SK-MEL-5 (cell line): ENCODE results near the gene SLC38A8. TPM values are rescaled to one million over a fixed set of nuclear protein-coding genes. Genes with fewer than 3 reads are reported as not detected.

Experiments
- DNase-seq: peaks from one replicate; pipeline ENCODE4 v3.0.0-alpha.2; 2016; ENCODE audit warnings: low read depth, low spot score
- in situ Hi-C: cut with HindIII; loops from 2 replicates; pipeline ENCODE4 v1.10.0; 2016; ENCODE audit warnings: low sequenced_read_pairs, high pct_unique_total_duplicates, low pct_unique_long_range_greater_than_20kb
- total RNA-seq: library from RNA; depleted of rRNA; stranded (reverse); fragments of >200 nt; shearing (Covaris generic); gene quantifications from 2 replicates; pipeline ENCODE4 v1.2.3, GENCODE V29; 2014

The SLC38A8 gene
- total RNA-seq, 1 experiment from 2014 or later = 9.0 TPM

GRCh38 chr16:83994087-83994486 lies 48.5 kb downstream of the SLC38A8 start:
- in situ Hi-C loops = no loop called here
- DNase-seq = peak; percentile 22

- in situ Hi-C loops = no loop called here
- peak; percentile 28 for DNase-seq
These were observed 50.0 kb downstream of the SLC38A8 start for GRCh38 chr16:83992624-83993023.

- DNase-seq = no peak
- in situ Hi-C loops = no loop called here
These were observed 52.1 kb downstream of the SLC38A8 start for GRCh38 chr16:83990492-83990891.

GRCh38 chr16:83989300-83989699 lies 53.3 kb downstream of the SLC38A8 start:
- in situ Hi-C loops = no loop called here
- no peak for DNase-seq

- no peak for DNase-seq
- in situ Hi-C loops = no loop called here
These were observed 59.1 kb downstream of the SLC38A8 start for GRCh38 chr16:83983491-83983890.

- in situ Hi-C loops = no loop called here
- DNase-seq = no peak
These were observed 60.8 kb downstream of the SLC38A8 start for GRCh38 chr16:83981799-83982198.

GRCh38 chr16:83980794-83981193 lies 61.8 kb downstream of the SLC38A8 start:
- no peak for DNase-seq
- in situ Hi-C loops = no loop called here

- no peak for DNase-seq
- in situ Hi-C loops = no loop called here
These were observed 63.2 kb downstream of the SLC38A8 start for GRCh38 chr16:83979441-83979840.

GRCh38 chr16:83978401-83978904 lies 64.1 kb downstream of the SLC38A8 start:
- DNase-seq = no peak
- in situ Hi-C loops = no loop called here

GRCh38 chr16:83977056-83977815 lies 65.4 kb downstream of the SLC38A8 start:
- no peak for DNase-seq
- in situ Hi-C loops = no loop called here

GRCh38 chr16:83975590-83976260 lies 66.9 kb downstream of the SLC38A8 start:
- in situ Hi-C loops = no loop called here
- no peak for DNase-seq

- in situ Hi-C loops = no loop called here
These were observed 68.1 kb downstream of the SLC38A8 start for GRCh38 chr16:83974475-83974874.

GRCh38 chr16:83973581-83974385 lies 68.8 kb downstream of the SLC38A8 start:
- no peak for DNase-seq
- in situ Hi-C loops = no loop called here

More at GRCh38 chr16:83974475-83974874, 68.1 kb downstream of the SLC38A8 start:
- DNase-seq = no peak

- in situ Hi-C loops = no loop called here
- no peak for DNase-seq
These were observed 69.5 kb downstream of the SLC38A8 start for GRCh38 chr16:83973077-83973476.

- in situ Hi-C loops = no loop called here
These were observed 70.2 kb downstream of the SLC38A8 start for GRCh38 chr16:83972256-83973008.

GRCh38 chr16:83971165-83972130 lies 71.1 kb downstream of the SLC38A8 start:
- in situ Hi-C loops = no loop called here
- DNase-seq = no peak

More at GRCh38 chr16:83972256-83973008, 70.2 kb downstream of the SLC38A8 start:
- DNase-seq = no peak
